Sigmoid colon (tissue), 7 donors: ENCODE data around the gene MYH11. TPM values are rescaled to one million over a fixed set of nuclear protein-coding genes. Genes with fewer than 3 reads are reported as not detected.
A peak's percentile ranks its signal among the peaks of the same experiment; 100 is the strongest.

Experiments used
- DNase-seq: peaks from one replicate; pipeline ENCODE4 v3.0.0-alpha.2; 2019
- H3K27ac ChIP-seq, 4 donors: fragments of 200-600 bp; sonication (generic); one replicate each; pipeline ENCODE4 v1.5.1; 2016 to 2019; ENCODE audit warnings: mild to moderate bottlenecking in 1 of 4
- H3K27me3 ChIP-seq, 3 donors: fragments of 200-600 bp; sonication (generic); one replicate each; pipeline ENCODE4 v1.5.1; 2019; ENCODE audit warnings: mild to moderate bottlenecking in 1 of 3
- H3K36me3 ChIP-seq, 4 donors: fragments of 200-600 bp; sonication (generic); one replicate each; pipeline ENCODE4 v1.5.1; 2016 to 2019
- H3K4me1 ChIP-seq, 4 donors: fragments of 200-600 bp; sonication (generic); one replicate each; pipeline ENCODE4 v1.5.1; 2017 to 2019
- H3K4me3 ChIP-seq, 4 donors: fragments of 200-600 bp; sonication (generic); one replicate each; pipeline ENCODE4 v1.5.1; 2017 to 2019; ENCODE audit warnings: mild to moderate bottlenecking in 2 of 4, moderate library complexity in 1 of 4
- H3K9me3 ChIP-seq, 4 donors: fragments of 200-600 bp in 3 of 4; sonication (generic) in 3 of 4; one replicate each; pipeline versions ENCODE4 v1.5.1 to v1.6.1; 2013 to 2019
- CTCF ChIP-seq, 4 experiments: fragments of 450-650 bp in 3 of 4; fragments of 200-600 bp in 1 of 4; IDR thresholded peaks; one replicate each; pipeline ENCODE4 v1.5.1; 2016 to 2019; ENCODE audit warnings: antibody characterized with exemption in 4 of 4, mild to moderate bottlenecking in 3 of 4, moderate library complexity in 2 of 4
- EP300 ChIP-seq, 4 donors: sonication (generic); formaldehyde crosslinking; IDR thresholded peaks; one replicate each; pipeline ENCODE4 v1.6.1; 2017; ENCODE audit warnings: antibody characterized with exemption in 4 of 4
- POLR2A ChIP-seq, 2 donors: fragments of 450-650 bp; IDR thresholded peaks; one replicate each; pipeline ENCODE4 v1.6.1; 2016; ENCODE audit warnings: antibody characterized with exemption in 2 of 2, mild to moderate bottlenecking in 2 of 2, moderate library complexity in 2 of 2
- POLR2AphosphoS5 ChIP-seq, 4 donors: sonication (generic); formaldehyde crosslinking; IDR thresholded peaks; one replicate each; pipeline ENCODE4 v1.6.1; 2017; ENCODE audit warnings: antibody characterized with exemption in 4 of 4
- WGBS, 2 donors: extraction: QIAGEN DNeasy Blood & Tissue Kit; methylation state at CpG; one replicate each; pipeline ENCODE4 v1.1.7; 2013; 5-methylcytosine and 5-hydroxymethylcytosine counted together
- intact Hi-C: fragments of 100-400 bp; cut with DNase I; formaldehyde crosslinking; loops from one replicate; pipeline ENCODE4 v1.15.1; 2023
- polyA plus RNA-seq, 3 donors: library from polyadenylated mRNA; stranded (reverse); fragments of 200-250 nt; gene quantifications; one replicate each; pipeline ENCODE4 v1.2.3, GENCODE V29; 2013
- total RNA-seq, 4 donors: library from RNA; depleted of rRNA; stranded (reverse); fragments of >200 nt; gene quantifications; one replicate each; pipeline ENCODE4 v1.1.0, GENCODE V29; 2016
- donor health status: healthy with polysubstance abuse.
- donor health status: Bipolar disorder and iron deficiency.
- donor health status: healthy.

MYH11 gene
- total and polyA plus RNA-seq, 7 donors = 5.1 to 11,818 (median 4,282) TPM

GRCh38 chr16:15858921-15859668 is 2.3 kb upstream of the MYH11 start:
- TF ChIP-seq EP300 (IDR thresholded peaks at IDR 0.05) (peak in 1 of 4 donors; percentile 25), CTCF (IDR thresholded peaks at IDR 0.05) (no peak), POLR2AphosphoS5 (IDR thresholded peaks at IDR 0.05) (peak; percentile 41 to 70 (median 52)), POLR2A (IDR thresholded peaks at IDR 0.05) (no peak)
- peaks cover 0 to 4% (median 4%) of the 10 kb centered on the region in 3 donors for H3K27me3 ChIP-seq
- peaks cover 0 to 34% (median 20%) of the 10 kb centered on the region in 4 donors for H3K4me1 ChIP-seq
- intact Hi-C loops = loop anchor here (5.0 kb wide), 2 partner anchors 203 to 268 kb away; no protein-coding TSS in a partner anchor
- peak overlapping the region; percentile 95 to 98 (median 96) for H3K27ac ChIP-seq
- WGBS, 2 donors = 91 to 94% methylated on average over 12 of the region's 12 CpGs
- peaks cover 0 to 4% (median 1%) of the 10 kb centered on the region in 4 donors for H3K36me3 ChIP-seq
- no peak for DNase-seq
- H3K9me3 ChIP-seq = no peaks in the 10 kb centered on the region
- no peak overlapping the region for H3K4me3 ChIP-seq

DNA sequence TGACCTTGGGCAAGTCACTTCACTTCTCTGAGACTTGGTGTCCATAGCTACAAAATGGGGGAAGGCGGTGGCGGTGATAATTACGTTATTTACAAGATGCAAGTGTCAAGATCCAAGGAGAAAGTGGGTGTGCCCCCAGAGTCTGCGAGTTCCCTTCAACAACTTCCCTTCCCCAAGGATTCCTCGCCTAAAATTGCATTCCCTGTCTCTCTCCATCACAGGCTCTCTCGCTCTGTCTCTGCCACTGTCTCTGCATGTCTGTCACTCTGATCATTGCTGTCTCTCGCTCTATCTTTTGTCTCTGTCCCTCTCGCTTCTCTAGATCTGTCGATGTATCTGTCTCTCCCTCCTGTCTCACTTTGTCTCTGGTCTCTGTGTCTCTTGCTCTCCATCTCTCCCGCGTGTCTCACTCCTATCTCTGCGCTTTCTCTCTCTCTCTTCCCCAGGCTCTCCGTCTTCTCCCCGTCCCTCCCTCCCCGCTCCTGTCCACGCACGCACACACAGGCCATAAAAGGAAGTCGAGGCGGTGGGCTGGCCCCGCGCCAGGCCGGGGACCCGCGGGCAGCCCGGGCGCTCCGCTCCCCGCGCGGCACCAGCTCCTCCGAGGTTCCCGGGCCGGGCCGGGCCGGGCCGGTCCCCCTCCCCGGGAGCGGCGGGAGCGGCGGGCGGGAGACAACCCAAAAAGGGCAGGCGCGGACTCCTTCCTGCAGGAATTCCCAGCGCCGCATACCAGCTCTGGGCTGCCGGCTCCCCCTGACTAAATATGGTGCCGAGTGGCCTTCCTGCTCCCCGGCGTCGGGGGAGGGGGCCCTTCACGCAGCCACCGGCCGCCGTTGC is 1.1 kb upstream of the MYH11 start:
- Histone ChIP-seq H3K27me3 (peaks cover 0 to 4% (median 4%) of the 10 kb centered on the region in 3 donors), H3K4me1 (peaks cover 0 to 29% (median 20%) of the 10 kb centered on the region in 4 donors), H3K4me3 (peak overlapping the region; percentile 51 to 70 (median 68)), H3K36me3 (peaks cover 6 to 14% (median 10%) of the 10 kb centered on the region in 4 donors), H3K27ac (peak overlapping the region; percentile 95 to 98 (median 96)), H3K9me3 (no peaks in the 10 kb centered on the region)
- intact Hi-C loops = loop anchor here (5.0 kb wide), 2 partner anchors 204 to 269 kb away; no protein-coding TSS in a partner anchor
- peak; percentile 94 for DNase-seq
- WGBS, 2 donors = 3% methylated on average over 55 of the region's 55 CpGs
- TF ChIP-seq POLR2A (IDR thresholded peaks at IDR 0.05) = peak in 1 of 2 donors; percentile 15
- no peak for TF ChIP-seq CTCF (IDR thresholded peaks at IDR 0.05)
- TF ChIP-seq POLR2AphosphoS5 (IDR thresholded peaks at IDR 0.05) = peak; percentile 72 to 77 (median 72)

- intact Hi-C loops = loop anchor here (5.0 kb wide), 2 partner anchors 206 to 271 kb away; no protein-coding TSS in a partner anchor
- Histone ChIP-seq H3K27me3 (peaks cover 0 to 4% (median 4%) of the 10 kb centered on the region in 3 donors), H3K36me3 (peaks cover 14 to 32% (median 15%) of the 10 kb centered on the region in 4 donors), H3K4me3 (peak overlapping the region; percentile 51 to 70 (median 68)), H3K9me3 (no peaks in the 10 kb centered on the region), H3K4me1 (peaks cover 0 to 43% (median 22%) of the 10 kb centered on the region in 4 donors), H3K27ac (peak overlapping the region; percentile 95 to 98 (median 96))
- no peak for DNase-seq
- TF ChIP-seq CTCF (IDR thresholded peaks at IDR 0.05) = no peak
- no peak for TF ChIP-seq EP300 (IDR thresholded peaks at IDR 0.05)
- TF ChIP-seq POLR2A (IDR thresholded peaks at IDR 0.05) = no peak
- no peak for TF ChIP-seq POLR2AphosphoS5 (IDR thresholded peaks at IDR 0.05)
- WGBS, 2 donors = 42 to 46% methylated on average over 2 of the region's 2 CpGs
Measured at GRCh38 chr16:15856182-15856581, 646 bp downstream of the MYH11 start.

- peaks cover 0 to 4% (median 4%) of the 10 kb centered on the region in 3 donors for H3K27me3 ChIP-seq
- intact Hi-C loops = loop anchor here (5.0 kb wide), 2 partner anchors 207 to 272 kb away; no protein-coding TSS in a partner anchor
- peak in 3 of 4 donors; percentile 10 to 24 (median 17) for TF ChIP-seq POLR2AphosphoS5 (IDR thresholded peaks at IDR 0.05)
- TF ChIP-seq CTCF (IDR thresholded peaks at IDR 0.05) = no peak
- TF ChIP-seq EP300 (IDR thresholded peaks at IDR 0.05) = no peak
- H3K4me1 ChIP-seq = peaks cover 0 to 39% (median 24%) of the 10 kb centered on the region in 4 donors
- peaks cover 14 to 37% (median 17%) of the 10 kb centered on the region in 4 donors for H3K36me3 ChIP-seq
- H3K27ac ChIP-seq = peak overlapping the region; percentile 95 to 98 (median 96)
- no peak for DNase-seq
- 55 to 63% methylated on average over 5 of the region's 5 CpGs for WGBS, 2 donors
- H3K4me3 ChIP-seq = peak overlapping the region; percentile 51 to 70 (median 68)
- no peaks in the 10 kb centered on the region for H3K9me3 ChIP-seq
Measured at GRCh38 chr16:15855704-15856003, 1.2 kb downstream of the MYH11 start.
